GM18498 (cell line): Measurements from ENCODE around the gene TCEA3.

Source experiments
- ATAC-seq: cut with Tn5 transposase; IDR thresholded peaks from one replicate; pipeline ENCODE4 v1.9.1; 2021; ENCODE audit warnings: mild to moderate bottlenecking, moderate library complexity; ENCODE audit not compliant: unreplicated experiment

Gene TCEA3

GRCh38 chr1:23370330-23370708 lies 54.2 kb downstream of the TCEA3 start:
- no peak for ATAC-seq

DNA sequence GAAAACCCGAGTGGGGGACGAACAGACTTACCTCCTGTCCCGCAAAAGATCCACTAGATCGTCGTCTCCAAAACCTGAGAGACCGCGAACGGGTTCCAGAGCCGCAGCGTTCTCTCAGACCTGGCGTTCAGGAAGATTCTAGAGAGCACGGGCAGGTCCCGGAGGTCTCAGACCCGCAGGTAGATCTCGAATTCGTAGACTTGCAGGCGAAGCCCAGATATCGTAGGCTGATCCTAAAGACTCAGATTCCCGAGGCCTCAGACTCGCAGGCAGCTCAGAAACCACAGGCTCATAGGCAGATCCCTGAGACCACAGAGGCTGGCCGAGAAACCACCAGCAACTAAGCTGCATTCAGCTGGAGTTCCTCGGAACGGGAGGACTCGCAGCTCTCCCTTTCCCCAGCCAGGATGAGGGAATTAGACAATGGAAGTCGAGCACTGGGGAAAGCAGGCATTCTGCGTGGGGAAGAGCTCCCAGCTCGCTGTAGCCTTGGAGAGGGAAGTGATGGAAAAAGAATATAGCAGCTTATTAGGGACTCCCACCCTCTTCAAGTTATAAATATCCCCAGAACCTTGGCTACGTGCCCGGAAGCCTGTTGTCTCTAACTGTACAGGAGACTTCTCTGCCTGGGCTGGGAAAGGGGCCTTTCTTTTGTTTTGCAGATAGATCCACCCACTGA lies 55.1 kb downstream of the TCEA3 start, which contains the start of gene ZNF436:
Gene ZNF436, minus strand, starts transcription at position 502 of the 679 bp plus-strand sequence. CDS start 1,831 bp downstream, outside the sequence.
- no peak for ATAC-seq

DNA sequence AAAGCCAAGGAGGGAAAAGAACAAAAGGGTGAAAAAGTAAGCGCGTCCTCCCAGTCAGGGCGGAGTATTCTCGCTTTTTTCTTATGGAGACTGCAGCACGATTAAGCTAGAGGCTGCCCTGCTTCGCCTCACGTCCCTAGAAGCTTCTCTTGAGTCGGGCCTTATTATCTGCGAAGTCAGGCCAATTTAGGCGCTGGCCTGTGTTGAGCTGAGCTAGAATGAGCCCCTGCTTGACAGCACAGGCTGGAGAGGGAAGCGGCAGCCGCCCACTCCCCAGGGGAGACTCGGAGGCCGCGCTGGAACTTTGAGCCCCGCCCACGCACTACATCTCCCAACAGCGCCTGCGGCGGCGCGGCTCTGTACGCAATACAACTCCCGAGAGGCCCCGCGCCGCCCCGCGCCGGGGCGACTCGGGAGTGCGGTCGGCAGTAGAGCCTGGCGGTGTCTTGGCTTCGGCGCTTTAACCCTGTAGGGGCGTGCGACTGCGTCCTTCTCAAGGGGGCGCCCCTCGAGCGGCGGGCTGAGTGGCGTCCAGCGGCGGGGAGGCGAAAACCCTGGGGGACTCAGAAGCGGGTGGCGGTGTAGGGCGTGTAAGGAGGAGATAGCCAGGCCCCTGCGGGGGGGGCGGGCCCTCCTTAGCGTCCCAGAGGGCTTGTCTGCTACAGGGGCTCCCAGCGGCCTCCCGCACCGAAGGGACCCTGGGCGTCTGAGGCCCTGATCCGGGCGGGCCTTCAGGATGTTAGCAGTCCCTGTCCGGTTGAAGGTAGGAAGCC lies 55.8 kb downstream of the TCEA3 start:
- peak; percentile 69 for ATAC-seq

DNA sequence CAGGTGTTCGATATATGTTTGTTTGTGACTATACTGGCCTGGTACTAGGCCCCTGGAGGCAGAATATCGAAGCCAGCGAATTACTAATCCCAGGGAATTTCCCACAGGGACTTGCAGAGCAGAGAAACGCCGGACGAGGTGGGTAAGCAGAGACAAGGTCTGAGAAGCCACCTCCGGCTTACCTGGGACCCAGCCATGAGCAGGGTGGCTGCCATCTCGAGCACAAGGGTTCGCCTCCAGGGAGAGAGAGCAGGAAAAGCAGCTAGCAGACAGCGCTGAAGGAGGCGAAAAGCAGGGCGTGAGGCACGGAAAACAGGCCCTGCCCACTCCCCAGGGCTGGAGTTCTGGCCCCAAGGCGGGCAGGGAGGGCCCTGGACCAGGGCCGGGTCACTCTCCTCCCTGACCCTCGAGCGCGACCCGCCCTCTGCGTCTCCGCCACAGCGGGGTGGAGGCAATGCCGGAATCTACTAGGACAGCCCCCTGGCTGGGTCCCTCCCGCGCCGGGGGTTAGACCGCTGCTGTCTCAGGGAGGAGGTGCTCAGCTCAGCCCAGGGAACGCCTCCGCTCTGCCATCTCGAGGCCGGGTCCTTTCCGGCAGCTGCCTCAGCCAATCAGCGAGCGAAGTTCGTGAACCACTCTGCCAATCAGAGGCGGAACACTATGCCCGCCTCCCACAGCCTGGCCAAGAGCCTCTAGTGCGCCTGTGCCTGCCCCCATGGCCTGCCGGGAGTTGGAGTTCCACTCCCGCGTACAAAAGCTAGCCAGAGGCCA lies 56.6 kb downstream of the TCEA3 start:
- ATAC-seq, result peak; percentile 91

GRCh38 chr1:23367451-23367790 lies 57.1 kb downstream of the TCEA3 start:
- ATAC-seq, result no peak

DNA sequence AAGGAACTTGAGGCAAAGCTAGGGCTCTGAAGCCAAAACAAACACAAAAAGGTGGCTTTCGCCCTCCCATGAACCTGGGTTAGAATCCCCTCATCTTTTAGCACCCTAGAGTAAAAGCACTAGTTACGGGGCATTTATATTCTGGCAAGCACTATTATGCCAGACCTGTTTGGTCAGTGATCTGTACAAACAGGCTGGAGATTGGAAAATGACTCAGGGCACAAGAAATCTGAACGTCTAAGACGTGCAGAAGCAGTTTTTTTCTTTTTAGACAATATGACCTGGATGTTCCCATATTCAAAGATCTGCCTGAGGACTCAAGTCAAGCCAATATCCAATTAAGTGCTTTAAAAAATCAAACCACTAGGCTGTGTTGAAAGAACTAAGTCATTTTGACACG lies 58.0 kb downstream of the TCEA3 start:
- ATAC-seq, result no peak

DNA sequence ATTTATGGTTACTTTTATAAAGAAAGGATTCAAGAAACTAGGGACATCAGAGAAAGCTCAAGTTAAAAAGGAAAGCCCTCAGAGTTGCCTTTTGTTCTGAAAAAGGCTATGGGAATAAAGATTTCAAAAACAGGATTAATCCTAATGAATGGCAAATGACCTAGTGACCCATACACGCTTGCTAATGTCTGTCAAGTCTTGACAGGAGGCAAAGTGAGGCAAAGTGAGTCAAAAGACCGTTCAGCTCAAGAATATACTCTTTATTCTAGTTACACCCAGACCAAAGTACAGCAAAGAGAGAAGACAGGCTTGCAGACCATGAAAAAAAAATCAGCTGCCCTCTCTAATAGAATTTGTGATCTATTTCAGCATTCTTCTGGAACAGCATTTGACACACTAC lies 58.4 kb downstream of the TCEA3 start:
- no peak for ATAC-seq

DNA sequence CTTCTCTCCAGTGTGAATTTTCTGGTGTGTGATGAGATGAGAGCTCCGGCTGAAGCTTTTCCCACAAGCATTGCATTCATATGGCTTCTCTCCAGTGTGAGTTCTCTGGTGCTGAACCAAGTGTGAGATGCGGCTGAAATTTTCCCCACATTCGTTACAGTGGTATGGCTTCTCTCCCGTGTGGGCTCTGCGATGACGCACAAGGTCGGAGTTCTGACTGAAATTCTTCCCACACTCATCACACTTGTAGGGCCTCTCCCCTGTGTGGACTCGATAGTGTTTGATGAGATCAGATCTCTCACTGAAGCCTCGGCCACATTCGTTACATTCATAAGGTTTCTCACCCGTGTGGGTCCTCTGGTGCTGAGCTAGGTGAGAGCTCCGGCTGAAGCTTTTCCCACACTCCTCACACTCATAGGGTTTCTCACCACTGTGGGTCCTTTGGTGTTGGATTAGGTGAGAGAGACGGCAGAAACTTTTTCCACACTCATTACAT lies 62.3 kb downstream of the TCEA3 start:
- no peak for ATAC-seq

DNA sequence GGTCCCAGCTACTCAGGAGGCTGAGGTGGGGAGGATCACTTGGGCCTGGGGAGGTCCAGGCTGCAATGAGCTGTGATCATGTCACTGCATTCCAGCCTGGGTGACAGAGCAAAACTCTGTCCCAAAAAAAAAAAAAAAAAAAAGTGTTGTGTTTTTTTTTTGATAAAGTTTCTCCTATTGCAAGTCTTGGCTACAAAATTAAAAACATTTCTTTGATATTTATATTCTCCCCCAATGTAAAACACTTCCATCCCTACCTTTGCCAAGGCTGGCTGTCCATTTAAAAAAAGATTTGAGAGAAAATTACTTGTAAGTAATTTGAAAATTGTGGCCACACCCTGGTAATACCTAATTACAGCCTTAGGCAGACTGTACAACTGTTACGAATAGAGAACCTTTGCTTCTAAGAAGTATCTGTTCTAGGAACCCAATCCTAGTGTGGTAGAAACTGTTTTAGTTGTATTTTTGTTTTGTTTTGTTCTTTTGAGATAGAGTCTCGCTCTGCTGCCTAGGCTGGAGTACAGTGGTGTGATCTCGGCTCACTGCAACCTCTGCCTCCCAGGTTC lies 66.2 kb downstream of the TCEA3 start:
- no peak for ATAC-seq

DNA sequence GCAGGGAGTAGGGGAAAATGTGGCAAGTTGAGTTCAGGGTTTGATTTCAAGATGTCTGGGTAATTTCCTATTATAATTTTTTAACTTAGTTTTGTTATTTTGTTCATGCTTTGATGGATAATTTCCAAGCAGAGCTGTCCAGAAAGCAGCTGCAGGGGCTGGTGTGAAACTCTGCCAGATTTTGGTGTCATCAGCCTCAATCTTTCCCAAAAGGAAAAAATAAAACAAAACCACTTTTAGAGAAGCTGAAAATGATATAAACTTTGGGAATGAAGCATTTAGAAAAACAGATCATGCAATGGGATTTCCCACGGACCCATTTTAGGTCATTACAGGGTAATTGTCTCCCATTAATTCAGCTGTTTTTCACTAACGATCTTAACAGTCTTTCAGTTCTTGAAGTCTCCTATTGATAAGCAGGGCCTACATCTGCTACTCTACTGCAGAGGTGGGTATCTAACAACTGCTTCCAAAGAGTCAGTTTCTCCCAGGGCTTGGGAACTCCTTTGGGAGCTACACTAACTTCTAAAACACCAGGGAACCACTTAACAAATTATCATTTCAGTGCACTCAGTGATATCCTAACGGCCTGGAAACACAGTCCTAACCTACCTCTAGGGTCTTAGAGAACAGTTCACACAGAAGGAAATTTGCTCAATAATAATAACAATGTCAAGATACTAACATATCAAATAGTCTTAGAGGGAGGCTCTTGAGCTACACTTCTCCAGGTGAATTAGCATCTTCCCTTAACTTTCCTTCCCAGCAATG lies 67.2 kb downstream of the TCEA3 start:
- ATAC-seq, result no peak

- ATAC-seq, result no peak
Observed at GRCh38 chr1:23356471-23357137, 67.9 kb downstream of the TCEA3 start.

GRCh38 chr1:23354245-23354644 lies 70.3 kb downstream of the TCEA3 start:
- ATAC-seq, result no peak

- ATAC-seq, result no peak
Observed at GRCh38 chr1:23352096-23352695, 72.4 kb downstream of the TCEA3 start.

DNA sequence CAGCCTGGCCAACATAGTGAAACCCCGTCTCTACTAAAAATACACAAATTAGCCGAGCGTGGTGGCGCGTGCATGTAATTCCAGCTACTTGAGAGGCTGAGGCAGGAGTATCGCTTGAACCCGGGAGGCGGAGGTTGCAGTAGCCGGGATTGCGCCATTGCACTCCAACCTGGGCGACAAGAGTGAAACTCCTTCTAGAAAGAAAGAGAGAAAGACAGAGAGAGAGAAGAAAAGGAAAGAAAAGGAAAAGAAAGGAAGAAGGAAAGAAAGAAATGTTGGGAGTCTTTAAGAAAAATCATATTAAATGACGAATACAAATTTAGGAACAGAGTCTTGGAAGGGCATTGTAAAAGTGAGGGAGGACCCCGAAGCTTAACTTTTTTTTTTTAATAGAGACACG lies 78.6 kb downstream of the TCEA3 start:
- ATAC-seq, result no peak

- ATAC-seq, result no peak
Observed at GRCh38 chr1:23344987-23345472, 79.5 kb downstream of the TCEA3 start.

DNA sequence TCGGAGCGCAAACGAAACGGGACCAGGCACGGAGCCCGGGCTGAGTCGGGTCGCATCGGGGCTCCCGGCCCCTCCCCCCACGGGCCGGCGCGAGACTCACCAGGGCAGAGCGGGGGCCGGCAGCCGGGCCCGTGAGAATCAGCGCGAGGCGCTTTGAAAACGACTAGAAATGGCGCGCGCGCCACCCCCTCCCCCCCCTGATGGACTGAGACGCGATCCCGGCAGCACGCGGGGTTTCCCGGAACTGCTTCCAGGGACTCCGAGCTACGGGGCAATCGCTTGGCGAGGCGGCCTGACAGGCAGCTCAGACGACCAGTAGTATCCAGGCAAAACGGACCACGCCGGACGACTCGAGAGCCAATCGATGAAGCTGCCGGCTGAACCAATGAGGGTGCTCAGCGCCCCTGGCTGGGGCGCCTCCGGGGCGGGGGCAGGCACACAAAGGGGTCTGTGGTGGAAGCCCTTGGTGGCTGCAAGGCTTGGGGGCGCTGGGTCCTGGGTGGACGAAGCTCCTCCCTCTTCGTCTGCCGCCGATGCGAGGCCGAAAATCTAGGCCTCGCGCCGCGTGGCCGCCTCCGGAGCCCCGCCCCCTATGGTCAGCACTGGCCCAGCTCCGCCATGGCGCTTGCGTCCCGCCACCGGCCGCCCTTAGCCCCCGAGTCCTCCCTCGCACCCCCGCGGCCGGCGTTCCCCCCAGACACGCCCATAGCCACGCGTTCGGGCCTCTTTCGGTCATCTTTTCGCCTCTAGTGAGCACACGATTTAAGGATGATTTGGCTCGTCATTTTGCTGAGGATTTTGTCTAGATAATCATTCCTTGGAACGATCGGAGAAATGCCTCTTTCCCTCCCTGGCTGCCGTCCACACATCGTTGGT lies 80.2 kb downstream of the TCEA3 start, which contains the start of gene HNRNPR:
Gene HNRNPR, minus strand, starts transcription at position 174 of the 876 bp plus-strand sequence. CDS start 3,276 bp downstream, outside the sequence.
- peak; percentile 94 for ATAC-seq

DNA sequence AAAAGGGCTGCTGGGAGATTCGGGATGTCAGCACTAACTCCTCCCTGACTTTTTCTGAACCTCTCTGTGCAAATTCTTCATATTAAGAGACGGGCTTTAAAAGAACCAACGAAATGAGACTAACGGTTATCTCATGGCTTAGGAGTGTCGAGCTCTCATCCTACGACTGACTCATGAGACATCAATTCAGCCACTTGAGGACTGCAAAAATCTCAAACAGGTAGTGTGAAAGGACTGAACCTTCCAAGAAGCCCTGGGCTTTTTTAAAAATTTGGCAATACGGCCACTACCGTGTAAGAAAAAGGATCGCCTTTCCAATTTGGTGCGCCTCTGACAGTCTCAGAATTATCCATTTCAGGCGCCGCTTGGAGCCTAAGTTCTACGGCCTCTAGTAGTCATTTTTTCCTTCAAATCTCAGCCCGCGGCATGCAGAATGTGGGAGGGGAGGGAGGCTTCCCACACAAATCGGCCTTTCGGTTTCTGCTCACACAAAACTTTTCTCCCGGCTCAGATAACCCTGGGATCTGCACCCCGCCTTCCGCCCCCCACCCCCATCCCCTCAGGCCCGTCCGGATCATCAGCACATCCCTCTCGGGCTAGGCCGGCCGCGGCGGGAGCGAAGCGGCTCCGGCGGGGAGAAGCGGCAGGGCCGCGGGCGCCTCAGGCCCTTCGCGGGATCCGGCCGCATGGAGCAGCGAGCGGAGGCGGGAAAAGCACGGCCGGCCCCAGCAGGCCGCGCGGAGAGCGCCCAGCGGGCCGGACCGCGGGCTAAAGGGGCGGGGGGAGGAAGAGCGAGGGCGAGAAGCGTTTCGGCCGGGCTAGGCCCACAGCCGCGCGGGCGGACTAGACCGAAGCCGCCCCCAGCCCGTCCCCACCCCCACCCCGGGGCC lies 81.1 kb downstream of the TCEA3 start:
- ATAC-seq, result peak; percentile 16
